ENCODE data around the gene RNF224.

The RNF224 gene

GRCh38 chr9:137227853-137228505 lies 677 bp downstream of the RNF224 start:
- Histone ChIP-seq H3K27ac (no peak overlapping the region), H3K4me3 (no peak overlapping the region), H3K36me3 (no peaks in the 10 kb centered on the region), H3K27me3 (peaks cover 0 to 58% of the 10 kb centered on the region in 2 donors), H3K9me3 (no peaks in the 10 kb centered on the region), H3K4me1 (peaks cover 0 to 41% (median 9%) of the 10 kb centered on the region in 4 donors)
- intact Hi-C loops (cut with DNase I; ENCODE audit: low total_unique reads), result no loop called here
- TF ChIP-seq CTCF (IDR thresholded peaks at IDR 0.05), result no peak
- DNase-seq, result no peak

- Histone ChIP-seq H3K36me3 (no peaks in the 10 kb centered on the region), H3K4me3 (no peak overlapping the region), H3K27me3 (peaks cover 0 to 63% of the 10 kb centered on the region in 2 donors), H3K27ac (no peak overlapping the region), H3K9me3 (no peaks in the 10 kb centered on the region), H3K4me1 (peaks cover 0 to 39% (median 8%) of the 10 kb centered on the region in 4 donors)
- intact Hi-C loops (cut with DNase I; ENCODE audit: low total_unique reads), result no loop called here
- no peak for DNase-seq
- TF ChIP-seq CTCF (IDR thresholded peaks at IDR 0.05), result no peak
Measured at GRCh38 chr9:137228506-137228967, 1.2 kb downstream of the RNF224 start.

GRCh38 chr9:137228968-137229896 lies 1.9 kb downstream of the RNF224 start:
- Histone ChIP-seq H3K4me3 (no peak overlapping the region), H3K27me3 (peaks cover 0 to 70% of the 10 kb centered on the region in 2 donors), H3K9me3 (no peaks in the 10 kb centered on the region), H3K27ac (no peak overlapping the region), H3K36me3 (no peaks in the 10 kb centered on the region), H3K4me1 (peaks cover 0 to 33% (median 4%) of the 10 kb centered on the region in 4 donors)
- intact Hi-C loops (cut with DNase I; ENCODE audit: low total_unique reads), result no loop called here
- TF ChIP-seq CTCF (IDR thresholded peaks at IDR 0.05), result no peak
- no peak for DNase-seq

GRCh38 chr9:137229903-137230704 lies 2.8 kb downstream of the RNF224 start:
- intact Hi-C loops (cut with DNase I; ENCODE audit: low total_unique reads), result loop anchor here (2.0 kb wide), 1 partner anchor 107 kb away; no protein-coding TSS in a partner anchor
- TF ChIP-seq CTCF (IDR thresholded peaks at IDR 0.05), result no peak
- Histone ChIP-seq H3K9me3 (no peaks in the 10 kb centered on the region), H3K4me3 (no peak overlapping the region), H3K27me3 (peaks cover 0 to 79% of the 10 kb centered on the region in 2 donors), H3K27ac (no peak overlapping the region), H3K36me3 (no peaks in the 10 kb centered on the region), H3K4me1 (peaks cover 0 to 26% (median 3%) of the 10 kb centered on the region in 4 donors)
- no peak for DNase-seq

- no peak for TF ChIP-seq CTCF (IDR thresholded peaks at IDR 0.05)
- Histone ChIP-seq H3K4me3 (no peak within 1 kb of the TSS), H3K9me3 (no peaks in the 10 kb centered on the region), H3K27me3 (peaks cover 0 to 86% of the 10 kb centered on the region in 2 donors), H3K36me3 (no peaks in the 10 kb centered on the region), H3K27ac (no peak within 1 kb of the TSS), H3K4me1 (peaks cover 0 to 24% (median 3%) of the 10 kb centered on the region in 4 donors)
- intact Hi-C loops (cut with DNase I; ENCODE audit: low total_unique reads), result loop anchor here (2.0 kb wide), 1 partner anchor 108 kb away; no protein-coding TSS in a partner anchor
- DNase-seq, result no peak
Measured at GRCh38 chr9:137230705-137231371, 3.5 kb downstream of the RNF224 start, which contains the start of gene SLC34A3. Gene SLC34A3 (plus strand): TSS chr9:137230901. CDS start chr9:137231703, 802 bp downstream.

All from tibial artery (tissue), 4 donors.